HG03342 (cell line): ENCODE results near the gene TFB2M.
"Not testable (repeated sequence)": the region's sequence is repeated elsewhere in the genome, so short reads cannot be mapped to it uniquely, and the experiment has no call there.

ENCODE experiments used
- ATAC-seq: cut with Tn5 transposase; IDR thresholded peaks from one replicate; pipeline ENCODE4 v1.9.1; 2021; ENCODE audit warnings: mild to moderate bottlenecking, moderate library complexity; ENCODE audit not compliant: unreplicated experiment

TFB2M gene

GRCh38 chr1:246583448-246584185 is 17.6 kb upstream of the TFB2M start:
- ATAC-seq: no peak

GRCh38 chr1:246583056-246583440 is 17.0 kb upstream of the TFB2M start:
- no peak for ATAC-seq

GRCh38 chr1:246582301-246583055 is 16.4 kb upstream of the TFB2M start:
- ATAC-seq: no peak

GRCh38 chr1:246580497-246581370 is 14.7 kb upstream of the TFB2M start:
- ATAC-seq: no peak

GRCh38 chr1:246579818-246580217 is 13.8 kb upstream of the TFB2M start:
- peak; percentile 77 for ATAC-seq

- ATAC-seq: no peak
Observed at GRCh38 chr1:246577720-246578106, 11.7 kb upstream of the TFB2M start.

- no peak for ATAC-seq
Observed at GRCh38 chr1:246577082-246577719, 11.1 kb upstream of the TFB2M start.

- ATAC-seq: no peak
Observed at GRCh38 chr1:246576709-246577032, 10.6 kb upstream of the TFB2M start.

- no peak for ATAC-seq
Observed at GRCh38 chr1:246573491-246573890, 7.4 kb upstream of the TFB2M start.

- no peak for ATAC-seq
Observed at GRCh38 chr1:246572785-246573184, 6.7 kb upstream of the TFB2M start.

GRCh38 chr1:246571953-246572352 is 5.9 kb upstream of the TFB2M start:
- no peak for ATAC-seq

GRCh38 chr1:246571309-246571708 is 5.2 kb upstream of the TFB2M start:
- not testable (repeated sequence) for ATAC-seq

- ATAC-seq: no peak
Observed at GRCh38 chr1:246569248-246570238, 3.5 kb upstream of the TFB2M start.

- no peak for ATAC-seq
Observed at GRCh38 chr1:246567646-246568235, 1.7 kb upstream of the TFB2M start.

GRCh38 chr1:246566813-246567645 is 968 bp upstream of the TFB2M start:
- ATAC-seq: peak; percentile 16

GRCh38 chr1:246565751-246566127 is 322 bp downstream of the TFB2M start:
- no peak for ATAC-seq

GRCh38 chr1:246564839-246565750 is 966 bp downstream of the TFB2M start:
- ATAC-seq: no peak

- not testable (repeated sequence) for ATAC-seq
Observed at GRCh38 chr1:246560833-246561232, 5.2 kb downstream of the TFB2M start.
